ENCODE results near the gene OVAAL. TPM values are rescaled to one million over a fixed set of nuclear protein-coding genes. Genes with fewer than 3 reads are reported as not detected.

OVAAL gene
- total RNA-seq, 2 donors from 2014 or later, result not detected

GRCh38 chr1:180542113-180542837, 16.5 kb upstream of the OVAAL start:
- Mint-ChIP-seq H3K27ac (no peak overlapping the region), H3K27me3 (ENCODE audit: insufficient read depth) (no peaks in the 10 kb centered on the region), H3K4me3 (no peak overlapping the region), H3K36me3 (ENCODE audit: low read depth) (no peaks in the 10 kb centered on the region), H3K4me1 (peaks cover 11% of the 10 kb centered on the region), H3K9me3 (no peaks in the 10 kb centered on the region)
- DNase-seq, result peak; percentile 71
- no peak overlapping the region for H3K9ac ChIP-seq (ENCODE audit: extremely low read depth, low read length, poor library complexity, severe bottlenecking)
- H3K36me3 ChIP-seq (ENCODE audit: control insufficient read depth, insufficient read depth, low read length), result no peaks in the 10 kb centered on the region
- TF ChIP-seq, protein P1, sequence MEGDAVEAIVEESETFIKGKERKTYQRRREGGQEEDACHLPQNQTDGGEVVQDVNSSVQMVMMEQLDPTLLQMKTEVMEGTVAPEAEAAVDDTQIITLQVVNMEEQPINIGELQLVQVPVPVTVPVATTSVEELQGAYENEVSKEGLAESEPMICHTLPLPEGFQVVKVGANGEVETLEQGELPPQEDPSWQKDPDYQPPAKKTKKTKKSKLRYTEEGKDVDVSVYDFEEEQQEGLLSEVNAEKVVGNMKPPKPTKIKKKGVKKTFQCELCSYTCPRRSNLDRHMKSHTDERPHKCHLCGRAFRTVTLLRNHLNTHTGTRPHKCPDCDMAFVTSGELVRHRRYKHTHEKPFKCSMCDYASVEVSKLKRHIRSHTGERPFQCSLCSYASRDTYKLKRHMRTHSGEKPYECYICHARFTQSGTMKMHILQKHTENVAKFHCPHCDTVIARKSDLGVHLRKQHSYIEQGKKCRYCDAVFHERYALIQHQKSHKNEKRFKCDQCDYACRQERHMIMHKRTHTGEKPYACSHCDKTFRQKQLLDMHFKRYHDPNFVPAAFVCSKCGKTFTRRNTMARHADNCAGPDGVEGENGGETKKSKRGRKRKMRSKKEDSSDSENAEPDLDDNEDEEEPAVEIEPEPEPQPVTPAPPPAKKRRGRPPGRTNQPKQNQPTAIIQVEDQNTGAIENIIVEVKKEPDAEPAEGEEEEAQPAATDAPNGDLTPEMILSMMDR (conservative IDR thresholded peaks at IDR 0.05), result no peak
- 49 to 55% methylated on average over 7 to 9 of the region's 9 CpGs for WGBS, 2 experiments (ENCODE audit: insufficient coverage in 1 of 2, insufficient read length in 1 of 2)
- H3K9me3 ChIP-seq (ENCODE audit: control insufficient read depth, low read length), result no peaks in the 10 kb centered on the region
- no peaks in the 10 kb centered on the region for H3K27me3 ChIP-seq (ENCODE audit: control insufficient read depth, insufficient read depth, low read length, poor library complexity, severe bottlenecking)
- no peak overlapping the region for H3K4me3 ChIP-seq (ENCODE audit: low read length)
- H3K4me1 ChIP-seq (ENCODE audit: control insufficient read depth, insufficient read depth, low read length), result no peaks in the 10 kb centered on the region
- H3K27ac ChIP-seq (ENCODE audit: low read depth, low read length), result no peak overlapping the region

DNA sequence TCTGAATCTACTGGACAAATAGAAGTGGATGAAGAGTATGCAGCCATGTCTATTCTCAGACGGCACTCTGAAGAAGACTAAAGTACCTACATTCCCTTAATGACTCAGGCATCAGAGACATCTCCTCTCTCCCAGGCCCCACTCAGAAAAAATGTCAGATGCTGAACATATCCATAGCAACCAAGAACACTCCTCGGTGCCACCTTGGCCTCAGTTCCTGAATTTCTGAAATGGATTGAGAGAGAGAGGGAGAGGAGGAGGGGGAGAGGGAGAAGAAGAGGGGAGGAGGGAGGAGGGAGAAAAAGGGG, 16.0 kb upstream of the OVAAL start:
- Mint-ChIP-seq H3K27me3 (ENCODE audit: insufficient read depth) (no peaks in the 10 kb centered on the region), H3K9me3 (no peaks in the 10 kb centered on the region), H3K4me3 (no peak overlapping the region), H3K27ac (no peak overlapping the region), H3K36me3 (ENCODE audit: low read depth) (no peaks in the 10 kb centered on the region), H3K4me1 (peaks cover 11% of the 10 kb centered on the region)
- Histone ChIP-seq H3K27ac (ENCODE audit: low read depth, low read length) (no peak overlapping the region), H3K4me1 (ENCODE audit: control insufficient read depth, insufficient read depth, low read length) (no peaks in the 10 kb centered on the region), H3K4me3 (ENCODE audit: low read length) (no peak overlapping the region), H3K9ac (ENCODE audit: extremely low read depth, low read length, poor library complexity, severe bottlenecking) (no peak overlapping the region), H3K27me3 (ENCODE audit: control insufficient read depth, insufficient read depth, low read length, poor library complexity, severe bottlenecking) (no peaks in the 10 kb centered on the region), H3K36me3 (ENCODE audit: control insufficient read depth, insufficient read depth, low read length) (no peaks in the 10 kb centered on the region), H3K9me3 (ENCODE audit: control insufficient read depth, low read length) (no peaks in the 10 kb centered on the region)
- TF ChIP-seq, protein P1 (conservative IDR thresholded peaks at IDR 0.05), result no peak
- 50 to 98% methylated on average over 1 to 2 of the region's 2 CpGs for WGBS, 2 experiments (ENCODE audit: insufficient coverage in 1 of 2, insufficient read length in 1 of 2)
- no peak for DNase-seq

DNA sequence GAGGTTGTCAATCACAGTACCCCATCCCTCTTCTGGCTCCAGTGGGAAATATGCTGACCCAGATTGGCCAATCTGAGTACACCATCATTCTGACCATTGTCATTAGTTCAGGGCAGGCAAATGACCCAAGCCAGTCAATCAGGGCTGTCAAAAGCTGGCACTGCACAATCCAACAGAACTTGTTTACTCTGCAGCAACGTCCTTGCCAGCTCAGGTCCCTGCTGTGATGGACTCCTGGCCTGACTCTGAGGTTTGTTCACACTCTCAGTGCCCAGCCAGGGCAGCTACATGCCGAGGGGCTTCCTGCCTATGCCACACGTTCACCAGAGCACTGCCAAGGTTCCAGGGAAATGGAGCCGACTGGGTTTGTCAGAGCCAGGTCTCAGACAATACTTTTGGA, 14.7 kb upstream of the OVAAL start:
- Mint-ChIP-seq H3K9me3 (no peaks in the 10 kb centered on the region), H3K4me3 (no peak overlapping the region), H3K27ac (no peak overlapping the region), H3K4me1 (peaks cover 11% of the 10 kb centered on the region), H3K36me3 (ENCODE audit: low read depth) (no peaks in the 10 kb centered on the region), H3K27me3 (ENCODE audit: insufficient read depth) (no peaks in the 10 kb centered on the region)
- Histone ChIP-seq H3K36me3 (ENCODE audit: control insufficient read depth, insufficient read depth, low read length) (no peaks in the 10 kb centered on the region), H3K9ac (ENCODE audit: extremely low read depth, low read length, poor library complexity, severe bottlenecking) (no peak overlapping the region), H3K4me1 (ENCODE audit: control insufficient read depth, insufficient read depth, low read length) (no peaks in the 10 kb centered on the region), H3K4me3 (ENCODE audit: low read length) (no peak overlapping the region), H3K27ac (ENCODE audit: low read depth, low read length) (no peak overlapping the region), H3K27me3 (ENCODE audit: control insufficient read depth, insufficient read depth, low read length, poor library complexity, severe bottlenecking) (no peaks in the 10 kb centered on the region), H3K9me3 (ENCODE audit: control insufficient read depth, low read length) (no peaks in the 10 kb centered on the region)
- DNase-seq, result peak; percentile 26
- 86 to 87% methylated on average over 2 to 4 of the region's 4 CpGs for whole genome bisulfite sequencing, 2 experiments (ENCODE audit: insufficient coverage in 1 of 2, insufficient read length in 1 of 2)
- TF ChIP-seq, protein P1 (conservative IDR thresholded peaks at IDR 0.05), result no peak
